Umbilical cord (tissue), 2 donors: ENCODE results near the gene DNAAF3. TPM values are rescaled to one million over a fixed set of nuclear protein-coding genes. Genes with fewer than 3 reads are reported as not detected.

Source experiments
- DNase-seq: peaks from one replicate; pipeline ENCODE4 v3.0.0-alpha.2; 2015; ENCODE audit warnings: low spot score
- total RNA-seq: library from RNA; depleted of rRNA; stranded (reverse); fragments of >200 nt; gene quantifications from one replicate; pipeline ENCODE4 v1.2.3, GENCODE V29; 2014; ENCODE audit warnings: low replicate concordance; ENCODE audit not compliant: insufficient read depth

Gene DNAAF3
- total RNA-seq, 1 donor from 2014 or later = 1.4 TPM

DNA sequence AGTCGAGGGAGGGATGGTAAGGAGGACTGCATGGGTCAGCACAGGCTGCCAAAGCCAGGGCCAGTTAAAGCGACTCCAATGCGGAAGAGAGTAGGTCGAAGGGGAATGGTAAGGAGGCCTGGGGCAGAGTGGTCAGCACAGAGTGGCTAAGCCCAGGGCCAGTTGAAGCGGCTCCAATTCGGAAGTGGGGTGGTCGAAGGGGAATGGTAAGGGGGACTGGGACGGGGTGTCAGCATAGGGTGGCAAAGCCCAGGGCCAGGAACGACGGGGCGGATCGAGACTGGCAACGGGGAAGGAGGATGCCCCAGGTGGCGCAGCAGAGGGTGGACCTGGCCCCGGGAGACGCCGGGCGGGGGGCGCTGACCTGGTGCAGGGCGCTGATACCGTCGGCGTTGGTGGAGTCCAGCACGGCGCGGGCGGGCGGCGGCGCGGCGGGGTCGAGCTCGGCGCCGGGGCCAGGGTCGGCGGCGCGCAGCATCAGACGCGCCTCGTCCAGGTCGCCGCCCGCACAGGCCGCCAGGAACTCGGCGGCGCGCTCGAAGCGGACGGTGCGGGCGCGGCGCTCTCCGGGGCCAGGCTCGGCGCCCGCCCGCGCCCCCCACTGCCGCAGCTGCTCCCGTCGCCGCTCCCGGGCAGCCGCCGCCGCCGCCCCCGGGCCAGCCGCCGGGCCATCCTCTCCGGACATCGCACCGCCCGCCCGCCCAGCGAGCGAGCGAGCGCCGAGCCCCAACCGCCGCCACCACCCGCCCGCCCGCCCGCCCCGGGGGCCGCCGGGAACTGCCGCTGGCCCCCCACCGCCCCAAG, 49.4 kb downstream of the DNAAF3 start, which contains the start of gene PPP1R12C:
TSS of gene PPP1R12C (minus strand) at position 779 of the 804 bp plus-strand sequence. CDS start at position 685, 94 bp downstream.
- DNase-seq = no peak

DNA sequence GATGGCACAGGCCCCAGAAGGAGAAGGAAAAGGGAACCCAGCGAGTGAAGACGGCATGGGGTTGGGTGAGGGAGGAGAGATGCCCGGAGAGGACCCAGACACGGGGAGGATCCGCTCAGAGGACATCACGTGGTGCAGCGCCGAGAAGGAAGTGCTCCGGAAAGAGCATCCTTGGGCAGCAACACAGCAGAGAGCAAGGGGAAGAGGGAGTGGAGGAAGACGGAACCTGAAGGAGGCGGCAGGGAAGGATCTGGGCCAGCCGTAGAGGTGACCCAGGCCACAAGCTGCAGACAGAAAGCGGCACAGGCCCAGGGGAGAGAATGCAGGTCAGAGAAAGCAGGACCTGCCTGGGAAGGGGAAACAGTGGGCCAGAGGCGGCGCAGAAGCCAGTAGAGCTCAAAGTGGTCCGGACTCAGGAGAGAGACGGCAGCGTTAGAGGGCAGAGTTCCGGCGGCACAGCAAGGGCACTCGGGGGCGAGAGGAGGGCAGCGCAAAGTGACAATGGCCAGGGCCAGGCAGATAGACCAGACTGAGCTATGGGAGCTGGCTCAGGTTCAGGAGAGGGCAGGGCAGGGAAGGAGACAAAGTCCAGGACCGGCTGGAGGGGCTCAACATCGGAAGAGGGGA, 50.1 kb downstream of the DNAAF3 start:
- peak; percentile 83 for DNase-seq

DNA sequence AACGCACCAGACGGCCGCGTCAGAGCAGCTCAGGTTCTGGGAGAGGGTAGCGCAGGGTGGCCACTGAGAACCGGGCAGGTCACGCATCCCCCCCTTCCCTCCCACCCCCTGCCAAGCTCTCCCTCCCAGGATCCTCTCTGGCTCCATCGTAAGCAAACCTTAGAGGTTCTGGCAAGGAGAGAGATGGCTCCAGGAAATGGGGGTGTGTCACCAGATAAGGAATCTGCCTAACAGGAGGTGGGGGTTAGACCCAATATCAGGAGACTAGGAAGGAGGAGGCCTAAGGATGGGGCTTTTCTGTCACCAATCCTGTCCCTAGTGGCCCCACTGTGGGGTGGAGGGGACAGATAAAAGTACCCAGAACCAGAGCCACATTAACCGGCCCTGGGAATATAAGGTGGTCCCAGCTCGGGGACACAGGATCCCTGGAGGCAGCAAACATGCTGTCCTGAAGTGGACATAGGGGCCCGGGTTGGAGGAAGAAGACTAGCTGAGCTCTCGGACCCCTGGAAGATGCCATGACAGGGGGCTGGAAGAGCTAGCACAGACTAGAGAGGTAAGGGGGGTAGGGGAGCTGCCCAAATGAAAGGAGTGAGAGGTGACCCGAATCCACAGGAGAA, 50.9 kb downstream of the DNAAF3 start:
- no peak for DNase-seq

DNA sequence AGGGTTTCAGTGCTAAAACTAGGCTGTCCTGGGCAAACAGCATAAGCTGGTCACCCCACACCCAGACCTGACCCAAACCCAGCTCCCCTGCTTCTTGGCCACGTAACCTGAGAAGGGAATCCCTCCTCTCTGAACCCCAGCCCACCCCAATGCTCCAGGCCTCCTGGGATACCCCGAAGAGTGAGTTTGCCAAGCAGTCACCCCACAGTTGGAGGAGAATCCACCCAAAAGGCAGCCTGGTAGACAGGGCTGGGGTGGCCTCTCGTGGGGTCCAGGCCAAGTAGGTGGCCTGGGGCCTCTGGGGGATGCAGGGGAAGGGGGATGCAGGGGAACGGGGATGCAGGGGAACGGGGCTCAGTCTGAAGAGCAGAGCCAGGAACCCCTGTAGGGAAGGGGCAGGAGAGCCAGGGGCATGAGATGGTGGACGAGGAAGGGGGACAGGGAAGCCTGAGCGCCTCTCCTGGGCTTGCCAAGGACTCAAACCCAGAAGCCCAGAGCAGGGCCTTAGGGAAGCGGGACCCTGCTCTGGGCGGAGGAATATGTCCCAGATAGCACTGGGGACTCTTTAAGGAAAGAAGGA, 51.8 kb downstream of the DNAAF3 start:
- DNase-seq = no peak

DNA sequence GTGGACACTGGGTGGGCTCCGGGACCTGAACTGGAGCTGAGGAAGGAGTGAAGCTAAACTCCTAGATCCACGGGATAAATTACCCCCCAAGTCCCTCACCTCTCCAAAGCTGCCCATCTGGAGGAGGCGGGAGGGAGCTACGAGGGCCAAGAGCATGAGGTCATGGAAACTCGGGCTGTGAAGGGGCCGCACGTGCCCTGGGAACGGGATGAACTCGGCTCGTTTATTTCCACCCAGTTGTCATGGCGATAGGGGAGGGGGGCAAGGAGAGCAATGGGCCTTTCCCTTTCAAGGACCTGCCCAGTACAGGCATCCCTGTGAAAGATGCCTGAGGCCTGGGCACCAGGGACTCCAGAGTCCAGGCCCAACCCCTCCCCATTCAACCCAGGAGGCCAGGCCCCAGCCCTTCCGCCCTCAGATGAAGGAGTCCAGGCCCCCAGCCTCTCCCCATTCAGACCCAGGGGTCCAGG, 52.8 kb downstream of the DNAAF3 start:
- peak; percentile 94 for DNase-seq

DNA sequence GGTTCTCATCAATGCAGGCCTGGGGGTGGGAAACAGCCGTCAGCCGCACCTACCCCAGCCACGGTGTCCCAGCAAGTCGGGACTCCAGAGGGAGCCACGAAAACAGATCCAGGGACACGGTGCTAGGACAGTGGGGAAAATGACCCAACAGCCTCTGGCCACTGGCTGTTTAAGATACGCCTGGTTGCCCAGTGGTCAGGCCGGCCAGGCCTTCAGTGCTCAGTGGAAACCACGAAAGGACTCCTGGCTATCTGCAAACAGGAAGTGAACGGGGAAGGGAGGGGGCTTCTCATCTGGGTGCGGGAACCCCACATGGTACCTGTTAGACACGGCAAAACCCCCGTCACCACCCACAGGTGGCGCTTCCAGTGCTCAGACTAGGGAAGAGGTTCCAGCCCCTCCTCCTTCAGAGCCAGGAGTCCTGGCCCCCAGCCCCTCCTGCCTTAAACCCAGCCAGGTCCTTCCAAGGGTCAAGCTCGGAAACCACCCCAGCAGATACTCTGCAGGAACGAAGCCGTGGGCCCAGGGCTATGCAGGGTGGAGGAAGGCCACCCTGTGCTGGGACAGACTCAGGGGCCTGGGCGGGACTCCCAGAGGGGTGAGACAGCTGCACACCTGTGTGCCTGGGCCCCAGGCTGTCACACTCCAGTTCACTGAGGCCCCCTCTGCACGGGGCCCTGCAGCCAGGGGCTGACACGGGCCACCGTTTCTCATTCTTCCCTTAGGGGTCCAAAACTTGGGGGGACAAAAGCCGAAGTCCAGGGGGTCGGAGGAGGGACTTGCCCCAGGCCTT, 53.4 kb downstream of the DNAAF3 start:
- no peak for DNase-seq

DNA sequence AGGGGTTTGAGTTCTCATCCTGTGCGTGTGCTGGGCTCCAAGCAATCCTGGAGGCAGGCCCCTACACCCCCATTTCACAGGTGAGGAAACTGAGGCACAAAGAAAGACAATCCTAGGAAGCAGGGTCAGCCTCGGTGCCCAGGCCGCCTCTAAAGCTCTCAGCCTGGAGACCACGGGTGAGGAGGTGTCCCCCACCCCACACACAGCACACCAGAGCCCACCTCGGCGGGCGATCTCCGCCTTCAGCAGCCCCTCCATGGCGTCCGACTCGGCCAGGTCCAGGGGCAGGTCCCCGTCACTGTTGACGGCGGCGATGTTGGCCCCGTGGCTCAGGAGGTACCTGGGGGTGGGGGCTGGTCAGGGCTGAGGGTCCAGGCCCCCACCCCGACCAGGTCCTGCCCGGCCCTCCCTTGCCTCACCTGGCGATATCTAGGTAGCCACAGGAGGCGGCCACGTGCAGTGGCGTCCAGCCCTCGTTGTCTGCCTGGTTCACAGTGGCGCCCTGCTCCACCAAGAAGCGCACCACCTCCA, 54.1 kb downstream of the DNAAF3 start:
- no peak for DNase-seq

DNA sequence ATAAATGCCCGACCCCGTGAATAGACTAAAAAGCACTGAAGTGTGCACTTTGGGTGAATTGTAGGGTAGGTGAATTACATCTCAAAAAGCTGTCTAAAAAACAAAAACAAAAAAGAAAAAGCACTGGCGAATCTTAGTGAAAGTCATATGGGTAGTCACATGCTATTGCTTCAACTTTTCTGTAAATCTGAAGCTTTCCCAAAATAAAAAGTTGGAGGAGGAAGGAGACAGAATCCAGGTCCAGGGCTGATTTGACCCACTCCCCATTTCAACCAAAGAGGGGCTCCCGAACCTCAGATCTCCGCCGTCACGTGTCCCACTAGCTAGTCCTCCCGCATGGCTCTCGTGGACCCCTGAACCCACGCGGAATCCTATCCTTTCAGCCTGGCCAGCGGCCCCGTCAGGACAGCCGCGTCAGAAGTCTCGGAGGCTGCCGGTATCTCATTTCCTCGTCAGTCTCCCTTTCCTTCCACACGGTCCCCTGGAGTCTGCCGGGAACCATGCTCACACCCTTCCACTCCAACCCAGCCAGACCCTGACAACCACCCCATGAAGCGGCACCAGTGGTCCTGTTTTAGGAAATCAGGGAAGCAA, 55.1 kb downstream of the DNAAF3 start:
- DNase-seq = no peak

DNA sequence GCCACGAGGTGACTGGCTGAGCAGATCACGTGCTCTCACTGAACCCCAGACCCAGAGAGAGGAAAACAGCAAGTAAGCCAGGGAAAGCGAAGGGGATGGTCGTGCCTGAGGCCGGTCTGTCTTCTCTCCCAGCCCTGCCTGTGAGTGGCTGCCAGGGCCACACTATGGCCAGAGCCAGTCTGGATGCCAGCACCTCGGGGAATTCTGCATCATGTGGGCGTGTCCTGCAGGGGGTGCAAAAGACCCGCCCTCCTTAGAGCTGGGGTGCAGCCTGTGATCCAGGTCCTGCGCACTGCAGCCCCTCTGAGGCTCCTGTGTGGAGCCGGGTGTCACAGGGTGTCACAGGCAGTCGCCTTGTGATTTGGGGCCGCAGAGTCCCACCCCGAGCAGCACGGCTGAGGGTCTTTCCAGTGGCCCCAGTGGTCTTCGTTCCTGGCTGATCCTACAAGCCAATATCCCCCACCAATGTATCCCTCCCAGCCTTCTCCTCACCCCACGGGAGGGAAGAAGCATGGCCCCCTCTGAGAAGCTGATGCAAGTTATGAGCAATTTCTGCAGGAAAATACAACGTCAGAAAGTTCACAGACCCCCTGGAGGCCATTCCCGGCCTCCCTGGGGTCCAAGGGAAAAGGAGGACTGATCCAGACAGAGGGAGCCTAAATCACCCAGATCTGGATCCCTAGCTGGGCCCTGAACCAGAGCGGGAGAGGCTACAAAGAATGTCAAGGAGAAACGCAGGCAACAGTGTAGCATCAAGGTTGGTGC, 56.7 kb downstream of the DNAAF3 start:
- no peak for DNase-seq

Other genes starting within 250 kb of the DNAAF3 start
- 0.24 TPM for gene NLRP7, start 219.1 kb downstream of the DNAAF3 start, total RNA-seq
- gene NLRP2, start 200.2 kb downstream of the DNAAF3 start, total RNA-seq = 9.6 TPM
- not detected for gene GP6, start 128.3 kb downstream of the DNAAF3 start, total RNA-seq
- 17.3 TPM for gene RDH13, start 103.5 kb downstream of the DNAAF3 start, total RNA-seq
- gene EPS8L1, start 90.7 kb downstream of the DNAAF3 start, total RNA-seq = 5.8 TPM
- gene PPP1R12C, start 49.0 kb downstream of the DNAAF3 start, total RNA-seq = 31.3 TPM
- gene TNNT1, start 17.4 kb downstream of the DNAAF3 start, total RNA-seq = 0.72 TPM
- 3.6 TPM for gene TNNI3, start 8.9 kb downstream of the DNAAF3 start, total RNA-seq
- gene SYT5, start 13.7 kb upstream of the DNAAF3 start, total RNA-seq = 1.9 TPM
- 0.24 TPM for gene PTPRH, start 42.9 kb upstream of the DNAAF3 start, total RNA-seq
- gene TMEM86B, start 62.1 kb upstream of the DNAAF3 start, total RNA-seq = 4.1 TPM
- 10.4 TPM for gene PPP6R1, start 92.4 kb upstream of the DNAAF3 start, total RNA-seq
- 7.0 TPM for gene HSPBP1, start 113.5 kb upstream of the DNAAF3 start, total RNA-seq
- not detected for gene BRSK1, start 117.4 kb upstream of the DNAAF3 start, total RNA-seq
- gene TMEM150B, start 158.7 kb upstream of the DNAAF3 start, total RNA-seq = 2.2 TPM
- gene KMT5C, start 173.3 kb upstream of the DNAAF3 start, total RNA-seq = 10.6 TPM
- not detected for gene COX6B2, start 188.1 kb upstream of the DNAAF3 start, total RNA-seq
- not detected for gene GARIN5B, start 196.6 kb upstream of the DNAAF3 start, total RNA-seq
- 12.0 TPM for gene IL11, start 203.8 kb upstream of the DNAAF3 start, total RNA-seq
- not detected for gene TMEM190, start 210.2 kb upstream of the DNAAF3 start, total RNA-seq
- 8.9 TPM for gene TMEM238, start 217.7 kb upstream of the DNAAF3 start, total RNA-seq
- gene RPL28, start 219.3 kb upstream of the DNAAF3 start, total RNA-seq = 227 TPM
- gene UBE2S, start 241.2 kb upstream of the DNAAF3 start, total RNA-seq = 19.3 TPM